GM19193 (cell line): ENCODE data around the gene NFATC3.

Source experiments
- POLR2A ChIP-seq: IDR thresholded peaks from 4 replicates; pipeline ENCODE4 v1.6.1; 2011; ENCODE audit not compliant: insufficient read depth, insufficient read length; ENCODE audit errors: extremely low read depth

Gene NFATC3

DNA sequence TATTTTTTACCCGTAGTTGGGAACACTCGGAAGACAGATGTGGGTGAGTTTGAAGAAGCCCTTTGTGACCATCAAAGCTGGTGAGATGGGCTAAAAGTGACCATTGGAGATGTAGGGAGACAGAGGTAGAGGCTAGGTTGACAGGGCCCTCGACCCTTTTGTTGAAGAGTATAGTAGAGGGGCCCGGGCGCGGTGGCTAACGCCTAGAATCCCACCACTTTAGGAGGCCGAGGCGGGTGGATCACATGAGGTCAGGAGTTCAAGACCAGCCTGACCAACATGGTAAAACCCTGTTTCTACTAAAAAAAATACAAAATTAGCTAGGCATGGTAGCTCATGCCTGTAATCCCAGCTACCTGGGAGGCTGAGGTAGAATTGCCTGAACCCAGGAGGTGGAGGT, 16.2 kb upstream of the NFATC3 start:
- TF ChIP-seq POLR2A: no peak

DNA sequence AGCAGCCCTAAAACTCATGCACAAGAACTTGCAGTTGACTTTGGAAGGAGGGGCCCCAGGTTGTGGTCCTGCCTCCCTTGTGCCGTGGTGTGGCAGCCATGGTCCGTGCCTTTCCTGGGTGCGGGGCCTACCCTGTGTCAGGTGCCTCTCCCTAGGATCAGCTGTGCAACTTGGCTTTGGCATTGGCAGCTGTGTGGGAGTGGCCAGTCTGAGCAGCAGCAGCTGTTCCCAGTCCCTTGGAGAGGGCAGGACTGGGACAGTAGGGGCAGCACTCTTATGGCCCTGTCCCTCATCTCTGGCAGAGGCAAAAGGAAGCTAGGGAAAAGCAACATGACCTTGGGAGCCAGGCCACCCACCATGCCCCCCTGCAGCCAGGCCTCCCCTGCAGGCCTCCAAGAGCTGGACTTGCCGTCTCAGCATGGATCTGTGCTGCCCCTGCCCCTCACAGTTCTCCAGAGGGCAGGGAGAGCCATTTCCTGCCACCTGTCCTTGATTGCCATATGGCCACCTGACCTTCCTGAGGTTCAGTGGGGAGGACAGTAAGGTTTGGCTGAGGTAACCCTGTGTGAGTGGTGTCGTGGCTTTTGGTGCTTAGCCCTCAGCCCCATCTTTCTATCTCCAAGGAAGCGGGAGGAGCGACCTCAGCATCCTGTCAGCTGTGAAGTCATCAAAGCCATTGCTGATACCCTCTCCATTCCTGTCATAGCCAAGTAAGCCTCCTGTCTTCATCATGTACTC, 15.5 kb upstream of the NFATC3 start:
- no peak for TF ChIP-seq POLR2A

- no peak for TF ChIP-seq POLR2A
Observed at GRCh38 chr16:68070249-68070730, 14.9 kb upstream of the NFATC3 start.

DNA sequence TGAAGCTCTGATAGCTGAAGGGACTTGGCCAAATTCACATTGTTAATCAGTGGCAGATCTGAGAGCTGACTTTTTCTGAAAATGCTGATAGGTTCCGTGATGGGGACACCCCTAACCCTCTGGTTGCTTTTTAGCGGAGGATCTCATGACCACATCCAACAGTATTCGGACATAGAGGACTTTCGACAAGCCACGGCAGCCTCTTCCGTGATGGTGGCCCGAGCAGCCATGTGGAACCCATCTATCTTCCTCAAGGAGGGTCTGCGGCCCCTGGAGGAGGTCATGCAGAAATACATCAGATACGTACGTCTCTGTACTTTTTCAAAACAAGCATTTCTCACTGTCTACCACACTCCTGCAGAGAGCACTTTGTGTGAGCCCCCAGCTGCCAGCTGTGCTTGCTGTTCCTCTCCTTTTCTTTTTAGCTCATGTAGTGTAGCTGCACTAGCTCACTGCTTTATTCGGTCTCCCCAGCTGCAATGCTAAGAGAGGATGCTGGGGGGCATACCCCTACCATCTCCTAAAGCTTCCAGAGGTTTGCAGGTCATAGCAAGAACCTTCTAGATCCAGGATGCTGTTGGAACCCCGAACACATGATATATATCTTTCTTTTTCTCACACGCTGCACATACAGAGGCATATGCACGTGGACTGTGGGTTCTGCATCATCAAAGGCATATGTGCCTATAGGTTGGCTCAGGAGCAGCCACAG, 14.2 kb upstream of the NFATC3 start:
- no peak for TF ChIP-seq POLR2A

GRCh38 chr16:68071518-68071901, 13.7 kb upstream of the NFATC3 start:
- TF ChIP-seq POLR2A: no peak

GRCh38 chr16:68072038-68072695, 13.0 kb upstream of the NFATC3 start:
- TF ChIP-seq POLR2A: no peak

DNA sequence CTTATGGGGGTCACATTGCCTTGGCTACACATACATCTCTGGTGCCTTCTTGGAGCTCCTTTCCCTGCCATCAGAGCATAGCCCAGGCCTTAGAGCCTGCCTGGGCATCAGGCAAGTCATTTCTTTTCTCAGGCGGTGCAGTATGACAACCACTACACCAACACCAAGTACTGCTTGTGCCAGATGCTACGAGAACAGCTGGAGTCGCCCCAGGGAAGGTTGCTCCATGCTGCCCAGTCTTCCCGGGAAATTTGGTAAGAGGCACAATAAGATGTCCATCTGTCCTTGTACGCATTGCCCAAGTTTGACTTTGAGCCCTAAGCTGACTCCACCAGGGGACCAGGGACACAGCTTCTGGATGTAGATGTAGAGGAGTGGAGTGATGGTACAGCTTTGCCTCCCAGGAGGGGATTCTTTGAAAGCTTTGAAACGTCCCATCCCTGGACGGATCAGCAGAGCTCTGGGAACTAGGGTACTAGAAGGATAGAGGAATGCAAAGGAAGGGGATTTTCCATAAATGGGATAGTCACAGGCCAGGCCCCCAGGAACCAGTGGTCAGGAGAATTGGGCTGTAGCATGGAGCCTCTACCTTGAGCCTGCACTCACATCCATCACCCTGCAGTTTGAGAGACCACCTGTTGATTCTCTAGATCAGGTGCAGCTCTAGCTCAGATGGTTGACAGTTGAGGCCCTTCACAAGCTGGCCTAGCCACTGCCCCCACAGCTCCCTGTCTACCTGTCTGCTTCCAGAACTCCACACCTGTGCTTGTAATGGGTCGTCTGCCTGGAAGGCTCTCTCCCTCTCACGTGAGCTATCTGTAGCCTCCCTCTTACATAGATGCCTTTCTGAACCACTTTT, 11.0 kb upstream of the NFATC3 start:
- TF ChIP-seq POLR2A: no peak

GRCh38 chr16:68074850-68075555, 10.2 kb upstream of the NFATC3 start:
- peak; percentile 42 for TF ChIP-seq POLR2A

DNA sequence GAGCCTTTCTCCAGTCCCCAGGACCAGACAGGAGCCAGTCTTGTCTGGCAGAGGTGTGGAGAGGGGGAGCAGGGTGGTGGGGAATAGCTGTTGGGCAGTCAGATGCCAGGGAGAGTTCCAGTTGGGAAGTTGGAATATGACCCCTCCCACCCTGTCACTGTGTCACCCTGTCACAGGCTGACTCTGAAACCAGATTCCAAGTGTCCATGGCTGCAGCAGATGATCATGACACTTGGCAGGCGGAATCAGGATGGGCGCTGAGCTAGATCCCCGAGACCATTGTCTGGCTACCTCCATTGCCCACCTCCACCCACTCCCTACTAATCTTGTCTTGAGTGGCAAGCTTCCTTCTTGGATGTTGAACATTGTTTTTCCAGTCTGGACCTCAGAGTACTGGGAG, 9.2 kb upstream of the NFATC3 start:
- no peak for TF ChIP-seq POLR2A

DNA sequence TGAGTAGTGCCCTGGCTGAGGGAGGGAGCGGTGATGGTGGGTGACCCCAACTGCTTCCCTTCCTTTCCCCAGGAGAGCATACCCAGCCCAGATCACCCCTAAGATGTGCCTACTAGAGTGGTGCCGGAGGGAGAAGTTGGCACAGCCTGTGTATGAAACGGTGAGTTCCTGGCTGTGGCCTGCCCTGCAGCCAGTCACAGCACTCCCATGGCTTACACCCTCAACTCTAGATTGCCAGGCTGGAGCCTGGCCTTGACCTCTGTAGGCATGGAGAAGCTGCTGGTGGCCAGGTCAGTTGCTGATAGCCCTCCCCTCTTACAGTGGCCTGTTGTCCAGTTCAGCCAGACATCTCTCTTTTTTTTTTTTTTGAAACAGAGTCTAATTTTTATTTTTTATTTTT, 8.6 kb upstream of the NFATC3 start:
- TF ChIP-seq POLR2A: no peak

GRCh38 chr16:68077866-68078700, 7.1 kb upstream of the NFATC3 start:
- TF ChIP-seq POLR2A: no peak

GRCh38 chr16:68078701-68079375, 6.3 kb upstream of the NFATC3 start:
- TF ChIP-seq POLR2A: no peak

- TF ChIP-seq POLR2A: no peak
Observed at GRCh38 chr16:68079376-68079625, 5.9 kb upstream of the NFATC3 start.
